ENCODE data around the gene MRPL58. TPM values are rescaled to one million over a fixed set of nuclear protein-coding genes. Genes with fewer than 3 reads are reported as not detected.
"Not testable (repeated sequence)": the region's sequence is repeated elsewhere in the genome, so short reads cannot be mapped to it uniquely, and the experiment has no call there.

Gene MRPL58
- total and polyA plus RNA-seq, 10 donors = 16.5 to 60.7 (median 31.7) TPM

GRCh38 chr17:75044716-75045115 lies 32.2 kb downstream of the MRPL58 start:
- H3K27me3 ChIP-seq (replicated peaks in 1 of 7) = no peaks in the 10 kb centered on the region
- no peaks in the 10 kb centered on the region for H3K9me3 ChIP-seq
- H3K36me3 ChIP-seq = peaks cover 0 to 33% (median 27%) of the 10 kb centered on the region in 6 donors
- no peak overlapping the region for H3K4me3 ChIP-seq
- 74 to 88% (median 86%) methylated on average over 7 of the region's 7 CpGs for WGBS, 5 donors
- peaks cover 6 to 49% (median 32%) of the 10 kb centered on the region in 6 donors for H3K4me1 ChIP-seq
- intact Hi-C loops (cut with DNase I; ENCODE audit: low total_unique reads) = no loop called here
- no peak for DNase-seq
- H3K27ac ChIP-seq = no peak overlapping the region
- TF ChIP-seq CTCF (IDR thresholded peaks at IDR 0.05 in 8 of 11, conservative IDR thresholded peaks at IDR 0.05 in 3 of 11) = no peak
- no peak for TF ChIP-seq POLR2AphosphoS5 (IDR thresholded peaks at IDR 0.05)
- TF ChIP-seq POLR2A (IDR thresholded peaks at IDR 0.05) = no peak

GRCh38 chr17:75045946-75046406 lies 33.5 kb downstream of the MRPL58 start:
- intact Hi-C loops (cut with DNase I; ENCODE audit: low total_unique reads); H3K9me3 ChIP-seq; DNase-seq; H3K27me3 ChIP-seq (replicated peaks in 1 of 7): not testable (repeated sequence)
- WGBS, 5 donors = 19 to 27% (median 21%) methylated on average over 25 of the region's 25 CpGs
- peaks cover 0 to 33% (median 23%) of the 10 kb centered on the region in 6 donors for H3K36me3 ChIP-seq
- H3K4me1 ChIP-seq = peaks cover 6 to 57% (median 33%) of the 10 kb centered on the region in 6 donors
- peak overlapping the region; percentile 78 to 98 (median 95) for H3K27ac ChIP-seq
- H3K4me3 ChIP-seq = peak overlapping the region; percentile 74 to 98 (median 92)

GRCh38 chr17:75046407-75047289 lies 34.2 kb downstream of the MRPL58 start, which contains the start of the genes ATP5PD and KCTD2:
Gene ATP5PD, minus strand, starts transcription at chr17:75046969. Its CDS starts 4,319 bp downstream, at chr17:75042650.
Gene KCTD2, plus strand, starts transcription at chr17:75047225. Its CDS starts 26 bp downstream, at chr17:75047251.
- Histone ChIP-seq H3K27ac (peak within 1 kb of the TSS; percentile 78 to 98 (median 95)), H3K4me3 (peak within 1 kb of the TSS; percentile 74 to 98 (median 92)), H3K27me3 (replicated peaks in 1 of 7) (no peaks in the 10 kb centered on the region), H3K36me3 (peaks cover 0 to 33% (median 17%) of the 10 kb centered on the region in 6 donors), H3K9me3 (no peaks in the 10 kb centered on the region), H3K4me1 (peaks cover 6 to 57% (median 33%) of the 10 kb centered on the region in 6 donors)
- TF ChIP-seq POLR2AphosphoS5 (IDR thresholded peaks at IDR 0.05) = peak; percentile 94 to 98 (median 97)
- TF ChIP-seq CTCF (IDR thresholded peaks at IDR 0.05 in 8 of 11, conservative IDR thresholded peaks at IDR 0.05 in 3 of 11) = peak in 3 of 11 experiments; percentile 28 to 52 (median 31)
- TF ChIP-seq POLR2A (IDR thresholded peaks at IDR 0.05) = peak; percentile 68 to 74 (median 71)
- peak; percentile 98 for DNase-seq
- intact Hi-C loops (cut with DNase I; ENCODE audit: low total_unique reads) = no loop called here
- 0% methylated on average over 13 to 72 of the region's 72 CpGs for WGBS, 5 donors

GRCh38 chr17:75047398-75048098 lies 35.1 kb downstream of the MRPL58 start:
- peak; percentile 89 for DNase-seq
- H3K4me1 ChIP-seq = peaks cover 6 to 57% (median 33%) of the 10 kb centered on the region in 6 donors
- peaks cover 0 to 34% (median 10%) of the 10 kb centered on the region in 6 donors for H3K36me3 ChIP-seq
- WGBS, 5 donors = 1 to 3% (median 1%) methylated on average over 13 to 38 of the region's 38 CpGs
- peak overlapping the region; percentile 74 to 98 (median 92) for H3K4me3 ChIP-seq
- no peak for TF ChIP-seq CTCF (IDR thresholded peaks at IDR 0.05 in 8 of 11, conservative IDR thresholded peaks at IDR 0.05 in 3 of 11)
- no peak for TF ChIP-seq POLR2A (IDR thresholded peaks at IDR 0.05)
- TF ChIP-seq POLR2AphosphoS5 (IDR thresholded peaks at IDR 0.05) = no peak
- H3K27ac ChIP-seq = peak overlapping the region in 7 of 8 donors; percentile 89 to 98 (median 96)
- no peaks in the 10 kb centered on the region for H3K9me3 ChIP-seq
- intact Hi-C loops (cut with DNase I; ENCODE audit: low total_unique reads) = no loop called here
- no peaks in the 10 kb centered on the region for H3K27me3 ChIP-seq (replicated peaks in 1 of 7)
